Activated T-cell treated with anti-CD3 and anti-CD28 coated beads, Interleukin-2, amount 50 U/mL, for 72 hours (primary cell): Measurements from ENCODE around the gene PARD3. TPM values are rescaled to one million over a fixed set of nuclear protein-coding genes. Genes with fewer than 3 reads are reported as not detected.

Source experiments
- ATAC-seq, 2 donors: fragments of 150-1000 bp; cut with Tn5 transposase; replicated peaks in 1 of 2; 2 replicates each; pipeline ENCODE4 v1.10.0; 2021; ENCODE audit warnings: moderate library complexity in 2 of 2, mild to moderate bottlenecking in 1 of 2
- DNase-seq, 2 donors: peaks; one replicate each; pipeline ENCODE4 v3.0.0; 2021 to 2022; ENCODE audit warnings: mixed read lengths in 1 of 2
- H3K27ac Mint-ChIP-seq: one replicate; pipeline ENCODE4 v1.8.0; 2022; ENCODE audit warnings: mild to moderate bottlenecking, moderate library complexity, mixed read lengths
- H3K27me3 Mint-ChIP-seq: one replicate; pipeline ENCODE4 v1.8.0; 2022; ENCODE audit warnings: low read depth, mixed read lengths
- H3K36me3 Mint-ChIP-seq, 2 donors: one replicate each; pipeline ENCODE4 v1.8.0; 2022; ENCODE audit warnings: mixed read lengths in 2 of 2, mild to moderate bottlenecking in 1 of 2; ENCODE audit not compliant: insufficient read depth in 2 of 2
- H3K4me1 Mint-ChIP-seq: one replicate; pipeline ENCODE4 v1.8.0; 2022; ENCODE audit warnings: low read depth, mixed read lengths
- H3K4me3 Mint-ChIP-seq, 2 donors: one replicate each; pipeline ENCODE4 v1.8.0; 2022; ENCODE audit warnings: mild to moderate bottlenecking in 2 of 2, mixed read lengths in 2 of 2, moderate library complexity in 2 of 2
- H3K9me3 Mint-ChIP-seq, 2 donors: one replicate each; pipeline ENCODE4 v1.8.0; 2022; ENCODE audit warnings: mixed read lengths in 2 of 2
- total RNA-seq, 2 donors: library from RNA; stranded (reverse); gene quantifications; one replicate each; pipeline ENCODE4 v1.2.3, GENCODE V29; 2022

Gene PARD3
- total RNA-seq, 2 donors from 2014 or later = 2.3 to 3.7 TPM

DNA sequence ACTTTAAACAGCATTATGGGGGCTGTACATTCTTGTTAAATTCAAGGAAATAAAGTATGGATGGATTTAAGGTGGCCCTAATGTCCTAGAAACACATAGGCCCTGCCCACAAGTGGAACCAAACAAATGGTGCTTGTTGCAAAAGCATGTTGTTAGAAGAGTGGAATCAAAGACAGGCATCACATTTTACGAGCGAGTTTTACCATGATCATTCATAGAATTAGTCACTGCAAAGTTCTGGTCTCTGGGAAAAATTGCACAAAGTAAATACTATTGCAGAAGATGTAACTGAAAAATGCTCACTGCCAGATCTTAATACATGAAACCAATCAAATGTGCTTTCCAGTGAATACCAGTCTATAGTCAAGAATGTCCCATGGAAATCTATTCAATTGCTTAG is 677.1 kb downstream of the PARD3 start:
- no peak overlapping the region for H3K4me3 Mint-ChIP-seq
- ATAC-seq (no peak), DNase-seq (no peak)
- no peak overlapping the region for H3K27ac Mint-ChIP-seq
- H3K4me1 Mint-ChIP-seq = no peaks in the 10 kb centered on the region
- H3K9me3 Mint-ChIP-seq = no peaks in the 10 kb centered on the region
- H3K36me3 Mint-ChIP-seq = no peaks in the 10 kb centered on the region
- H3K27me3 Mint-ChIP-seq = peaks cover 19% of the 10 kb centered on the region

DNA sequence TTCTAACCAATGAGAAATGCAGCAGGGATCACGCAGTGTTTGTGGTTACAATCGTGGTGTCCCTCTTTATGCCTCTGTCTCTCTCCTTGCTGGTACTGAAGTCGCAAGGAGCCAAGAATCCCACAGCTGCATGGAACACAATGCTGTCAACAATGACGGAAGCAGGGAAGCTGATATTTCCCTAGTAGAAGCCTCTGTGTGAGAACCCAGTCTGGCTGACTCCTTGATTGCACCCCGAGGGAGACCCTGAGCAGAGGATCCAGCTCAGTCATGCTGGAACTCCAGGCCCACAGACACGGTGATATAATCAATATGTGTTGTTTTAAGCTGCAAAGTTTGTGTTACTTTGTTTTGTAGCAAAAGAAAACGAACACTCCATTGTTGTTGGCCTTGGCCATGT is 677.9 kb downstream of the PARD3 start:
- Mint-ChIP-seq H3K27ac (no peak overlapping the region), H3K27me3 (peaks cover 19% of the 10 kb centered on the region), H3K4me1 (no peaks in the 10 kb centered on the region), H3K4me3 (no peak overlapping the region), H3K9me3 (no peaks in the 10 kb centered on the region), H3K36me3 (no peaks in the 10 kb centered on the region)
- DNase-seq (no peak), ATAC-seq (no peak)

DNA sequence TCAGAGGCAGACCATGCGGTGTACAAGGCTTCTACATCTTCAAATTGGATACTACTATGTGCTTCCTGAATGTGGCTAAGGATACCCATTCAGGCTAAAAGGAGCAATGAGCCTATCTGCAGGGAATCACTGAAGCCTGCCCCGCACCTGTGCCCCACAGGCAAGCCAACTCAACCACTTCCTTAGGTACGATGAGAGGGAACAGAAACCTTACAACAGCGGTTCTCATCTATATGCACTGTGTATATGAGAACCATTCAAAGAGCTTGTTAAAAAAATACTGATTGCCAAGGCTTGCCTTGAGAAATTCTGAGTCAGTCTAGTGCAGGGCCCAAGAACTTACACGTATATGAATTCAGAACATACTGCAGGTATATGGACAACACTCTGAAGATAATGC is 679.6 kb downstream of the PARD3 start:
- peaks cover 19% of the 10 kb centered on the region for H3K27me3 Mint-ChIP-seq
- ATAC-seq = peak in 1 of 2 donors; percentile 22
- no peaks in the 10 kb centered on the region for H3K4me1 Mint-ChIP-seq
- no peak overlapping the region for H3K4me3 Mint-ChIP-seq
- H3K9me3 Mint-ChIP-seq = no peaks in the 10 kb centered on the region
- H3K36me3 Mint-ChIP-seq = no peaks in the 10 kb centered on the region
- no peak for DNase-seq
- H3K27ac Mint-ChIP-seq = no peak overlapping the region

DNA sequence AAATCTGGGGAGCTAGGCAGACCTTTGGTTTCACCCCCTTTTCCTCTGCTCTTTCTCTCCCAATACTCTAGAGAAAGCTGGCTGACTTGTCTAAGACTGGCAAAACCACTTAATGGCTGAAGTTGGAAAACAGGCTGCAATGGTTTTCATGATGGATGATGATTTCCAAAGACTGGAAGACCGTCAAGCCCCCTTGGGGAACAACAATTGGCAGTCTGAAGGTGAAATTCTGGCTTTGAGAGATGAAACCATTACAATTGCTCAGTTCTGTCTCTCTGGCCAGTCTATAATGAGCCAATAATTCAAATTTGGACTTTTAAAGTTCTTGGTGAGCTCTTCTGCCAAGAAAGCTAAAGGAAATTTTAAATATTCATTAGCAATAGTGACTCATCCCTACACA is 680.5 kb downstream of the PARD3 start:
- DNase-seq (no peak), ATAC-seq (no peak)
- Mint-ChIP-seq H3K27ac (no peak overlapping the region), H3K9me3 (peaks cover 3 to 6% of the 10 kb centered on the region in 2 donors), H3K27me3 (peaks cover 13% of the 10 kb centered on the region), H3K4me1 (no peaks in the 10 kb centered on the region), H3K36me3 (no peaks in the 10 kb centered on the region), H3K4me3 (no peak overlapping the region)

DNA sequence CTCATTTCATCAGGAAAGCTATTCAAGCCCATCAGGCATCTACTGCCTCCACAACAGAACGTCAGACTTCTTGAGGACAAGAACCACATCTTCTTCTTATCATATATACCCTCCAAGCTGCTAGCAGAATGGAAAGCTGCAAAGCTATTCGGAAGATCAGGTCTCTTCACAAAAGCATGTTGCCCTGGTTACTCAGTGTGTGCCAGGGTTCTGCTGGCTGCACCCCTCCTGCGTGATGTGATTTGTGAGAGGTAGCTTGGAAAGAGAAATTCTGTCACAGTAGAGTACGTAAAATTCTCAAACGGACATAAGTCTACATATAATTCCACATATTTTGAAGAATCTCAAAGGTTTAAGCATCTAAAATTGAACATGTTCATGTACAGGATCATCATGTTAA is 681.7 kb downstream of the PARD3 start:
- DNase-seq = no peak
- H3K4me3 Mint-ChIP-seq = no peak overlapping the region
- ATAC-seq = no peak
- H3K36me3 Mint-ChIP-seq = no peaks in the 10 kb centered on the region
- peaks cover 13% of the 10 kb centered on the region for H3K27me3 Mint-ChIP-seq
- no peak overlapping the region for H3K27ac Mint-ChIP-seq
- H3K4me1 Mint-ChIP-seq = no peaks in the 10 kb centered on the region
- peaks cover 3 to 6% of the 10 kb centered on the region in 2 donors for H3K9me3 Mint-ChIP-seq

DNA sequence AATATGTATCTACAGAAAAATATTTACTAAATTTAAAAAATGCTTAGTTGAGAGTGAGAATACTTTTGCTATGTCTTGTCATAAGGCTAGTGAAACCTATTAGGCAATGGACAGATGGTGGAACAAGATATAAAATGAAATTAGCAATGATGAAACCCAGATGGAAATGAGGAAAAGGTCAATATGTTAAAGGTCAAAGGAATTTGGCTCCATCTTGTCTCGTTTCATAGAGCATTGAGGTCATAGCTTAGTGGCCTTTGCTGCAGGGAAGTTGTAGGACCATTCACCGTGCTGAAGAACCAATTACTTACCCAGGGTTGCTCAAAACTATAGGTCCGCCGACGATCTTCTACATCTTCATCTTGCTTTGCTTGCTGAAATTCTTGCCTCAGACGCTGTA is 683.9 kb downstream of the PARD3 start:
- Mint-ChIP-seq H3K27me3 (peaks cover 5% of the 10 kb centered on the region), H3K4me1 (no peaks in the 10 kb centered on the region), H3K27ac (no peak overlapping the region), H3K4me3 (no peak overlapping the region), H3K36me3 (no peaks in the 10 kb centered on the region), H3K9me3 (peaks cover 3 to 6% of the 10 kb centered on the region in 2 donors)
- ATAC-seq = no peak
- DNase-seq = no peak

DNA sequence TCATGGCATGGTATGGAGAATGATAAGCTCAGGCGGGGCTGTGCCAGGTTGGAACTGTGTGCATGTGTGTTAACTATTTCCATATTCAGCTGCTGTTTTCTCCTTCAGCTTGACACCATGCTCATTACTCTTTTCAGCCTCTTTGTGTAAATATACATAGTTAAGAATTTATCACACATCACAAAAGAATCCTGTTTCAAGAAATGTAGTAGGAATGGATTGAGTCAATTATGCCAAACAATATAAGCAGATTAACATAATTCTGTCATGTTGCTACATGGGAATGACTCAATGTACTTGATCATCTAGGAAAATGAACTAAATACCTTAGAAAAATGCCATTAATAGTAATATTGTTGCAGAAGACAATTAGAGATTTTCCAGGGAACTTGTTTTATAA is 687.4 kb downstream of the PARD3 start:
- DNase-seq = no peak
- Mint-ChIP-seq H3K9me3 (peaks cover 3 to 6% of the 10 kb centered on the region in 2 donors), H3K27ac (no peak overlapping the region), H3K4me3 (no peak overlapping the region), H3K36me3 (no peaks in the 10 kb centered on the region), H3K27me3 (no peaks in the 10 kb centered on the region), H3K4me1 (peaks cover 13% of the 10 kb centered on the region)
- no peak for ATAC-seq

DNA sequence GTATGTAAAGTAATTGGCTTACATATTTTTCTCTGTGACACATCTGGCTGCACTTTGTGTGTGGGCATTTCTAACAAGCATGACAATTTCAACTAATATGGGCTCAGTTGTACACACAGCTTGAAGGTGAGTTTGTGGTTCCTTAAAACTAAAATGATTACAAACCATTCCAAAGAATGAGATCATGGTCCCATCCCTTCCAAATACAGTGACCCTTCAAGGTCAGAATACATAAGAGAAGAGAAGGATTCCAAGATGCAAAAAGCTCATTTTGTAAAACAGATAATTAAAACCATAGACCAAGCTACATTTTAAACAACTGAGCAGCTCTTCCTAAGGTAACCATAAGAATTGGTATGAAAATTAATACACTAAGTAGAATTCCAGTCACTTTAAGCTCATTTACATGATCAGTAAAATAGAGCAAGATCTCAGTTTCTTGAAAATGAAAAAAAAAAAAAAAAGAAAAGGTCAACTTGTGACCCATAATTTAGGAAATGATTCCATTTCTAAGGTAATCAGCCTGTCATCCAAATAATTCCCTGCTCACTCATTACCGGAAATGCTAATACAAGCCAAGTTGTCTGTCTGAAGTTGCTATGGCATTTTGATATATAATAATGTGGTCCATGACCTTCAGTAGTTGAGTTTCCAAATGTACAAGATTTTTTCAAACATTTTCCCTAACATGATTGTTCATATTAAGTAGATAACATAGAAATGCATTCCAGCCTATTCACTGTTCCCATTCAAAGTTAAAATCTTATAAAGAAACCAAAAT is 688.5 kb downstream of the PARD3 start:
- ATAC-seq (no peak), DNase-seq (no peak)
- Mint-ChIP-seq H3K4me3 (no peak overlapping the region), H3K4me1 (peaks cover 24% of the 10 kb centered on the region), H3K36me3 (no peaks in the 10 kb centered on the region), H3K9me3 (peaks cover 3 to 6% of the 10 kb centered on the region in 2 donors), H3K27ac (no peak overlapping the region), H3K27me3 (no peaks in the 10 kb centered on the region)

DNA sequence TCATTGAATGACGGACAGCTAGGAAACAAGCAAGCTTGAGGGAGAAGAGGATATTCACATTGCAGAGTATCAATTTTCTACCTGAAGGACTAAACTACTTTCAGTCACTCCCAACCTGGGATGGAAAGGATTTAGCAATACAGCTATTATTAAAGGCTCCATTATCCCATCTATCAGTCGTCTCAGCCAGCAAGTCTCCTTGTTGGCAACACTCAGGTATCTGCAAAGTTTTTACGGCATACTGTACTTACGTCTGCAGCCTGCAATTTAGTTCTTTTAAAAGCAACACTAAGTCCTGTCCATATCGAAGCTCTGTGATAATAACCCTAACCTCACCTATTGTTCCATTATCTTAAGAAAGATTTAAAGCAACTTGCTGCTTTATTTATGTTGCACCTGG is 689.4 kb downstream of the PARD3 start:
- peaks cover 3 to 6% of the 10 kb centered on the region in 2 donors for H3K9me3 Mint-ChIP-seq
- H3K4me1 Mint-ChIP-seq = peaks cover 31% of the 10 kb centered on the region
- no peaks in the 10 kb centered on the region for H3K36me3 Mint-ChIP-seq

DNA sequence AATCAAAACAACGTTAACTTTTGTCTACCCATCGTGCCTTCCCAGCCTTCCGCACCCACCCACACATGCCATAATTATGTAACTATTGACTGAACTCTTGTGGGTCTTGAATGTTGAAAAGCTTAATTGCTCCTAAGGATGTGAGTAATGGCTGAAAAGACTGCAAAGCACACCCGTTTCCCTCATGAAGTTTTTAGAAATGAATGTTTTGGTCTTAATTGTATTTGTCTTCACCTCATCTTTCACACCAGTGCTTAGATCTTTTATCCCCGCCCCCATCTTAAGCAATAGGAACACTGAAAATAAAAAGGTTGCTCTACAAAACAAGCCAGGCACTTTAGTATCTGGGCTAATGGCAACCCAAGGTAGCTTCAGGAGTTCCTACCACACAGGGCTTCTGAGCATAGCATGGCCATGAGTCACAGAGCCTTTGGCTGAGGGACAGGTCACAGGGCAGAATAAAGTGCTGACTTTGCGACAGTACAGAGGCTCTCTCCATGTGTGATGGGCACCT is 690.5 kb downstream of the PARD3 start:
- no peaks in the 10 kb centered on the region for H3K36me3 Mint-ChIP-seq
- no peaks in the 10 kb centered on the region for H3K27me3 Mint-ChIP-seq
- no peak overlapping the region for H3K4me3 Mint-ChIP-seq
- ATAC-seq (peak; percentile 53 to 57), DNase-seq (peak; percentile 3 to 22)
- peaks cover 31% of the 10 kb centered on the region for H3K4me1 Mint-ChIP-seq
- H3K27ac Mint-ChIP-seq = no peak overlapping the region
- H3K9me3 Mint-ChIP-seq = no peaks in the 10 kb centered on the region

More for the DNA sequence above, 689.4 kb downstream of the PARD3 start:
- no peak for ATAC-seq
- Mint-ChIP-seq H3K27ac (no peak overlapping the region), H3K27me3 (no peaks in the 10 kb centered on the region), H3K4me3 (no peak overlapping the region)
- no peak for DNase-seq

DNA sequence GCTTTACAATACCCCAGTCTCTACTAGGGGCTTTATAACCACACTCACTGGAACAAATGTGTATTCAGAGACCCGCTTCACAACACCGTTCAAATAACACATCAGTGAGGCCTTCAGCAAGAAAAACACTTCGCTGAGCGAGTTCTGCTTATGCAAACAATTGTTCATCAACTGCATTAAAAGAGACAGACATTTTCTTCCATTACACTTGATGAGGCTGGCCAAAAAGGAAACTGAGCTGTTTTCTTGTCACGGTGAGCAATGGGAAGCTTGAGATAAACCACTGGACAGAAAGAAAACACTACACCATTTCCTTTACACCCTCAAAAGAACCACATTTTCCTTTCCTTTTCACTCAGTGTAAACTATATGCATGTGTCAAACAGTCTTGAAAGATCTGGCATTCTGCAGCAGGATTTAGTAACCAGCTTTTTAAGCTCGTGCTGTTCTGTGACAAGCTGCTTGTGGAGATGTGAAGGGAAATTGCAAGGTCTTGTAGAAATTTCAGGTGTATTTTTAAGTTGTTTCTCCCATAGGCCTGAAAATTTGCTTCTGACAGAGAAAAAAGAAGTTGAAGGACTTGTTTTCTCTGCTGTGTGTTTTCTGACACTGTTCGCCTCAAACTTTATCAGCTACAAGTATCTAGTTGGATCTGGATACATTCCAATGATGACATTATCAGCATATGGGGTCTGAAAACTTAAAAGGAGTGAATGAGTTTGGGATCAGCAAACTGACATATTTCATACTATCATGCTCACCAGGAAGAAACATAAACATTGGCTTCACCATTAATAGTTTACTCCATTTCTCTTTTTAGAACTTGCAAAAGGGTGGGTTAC is 693.1 kb downstream of the PARD3 start:
- Mint-ChIP-seq H3K9me3 (no peaks in the 10 kb centered on the region), H3K27me3 (no peaks in the 10 kb centered on the region), H3K36me3 (no peaks in the 10 kb centered on the region), H3K4me1 (peaks cover 31% of the 10 kb centered on the region), H3K4me3 (peak overlapping the region; percentile 46 to 64), H3K27ac (peak overlapping the region; percentile 9)
- peak; percentile 35 to 36 for DNase-seq
- ATAC-seq = peak; percentile 93 to 95

DNA sequence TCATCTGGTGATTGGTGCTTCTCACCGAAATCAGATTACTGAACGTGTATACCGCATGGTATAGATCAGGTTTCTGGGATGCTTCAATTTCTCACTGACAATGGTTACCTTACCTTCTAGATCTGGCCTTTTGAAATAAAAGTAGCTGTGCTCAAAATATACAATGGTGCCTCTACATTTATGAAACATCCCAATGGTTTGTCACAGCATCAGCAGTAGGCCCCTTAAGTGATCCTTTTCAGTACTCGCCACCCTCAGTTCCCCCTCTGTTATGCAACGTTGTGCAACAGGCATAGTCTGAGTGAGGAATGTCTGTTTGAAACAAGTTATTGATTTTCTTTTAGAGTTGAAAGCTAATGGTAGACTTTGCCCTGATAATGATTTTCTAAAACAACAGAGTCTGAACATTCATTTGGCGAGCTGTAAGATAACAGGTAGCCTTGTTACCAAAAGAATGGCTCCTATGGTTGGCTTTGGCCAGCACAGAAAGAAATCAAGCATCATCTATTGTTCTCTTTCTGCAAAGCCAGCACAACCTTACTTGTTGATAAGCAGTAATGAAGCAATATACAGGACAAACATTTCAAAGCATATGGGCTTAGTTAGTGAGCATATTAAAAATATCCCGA is 693.9 kb downstream of the PARD3 start:
- Mint-ChIP-seq H3K4me3 (peak overlapping the region; percentile 12 to 64), H3K27ac (peak overlapping the region; percentile 15), H3K4me1 (peaks cover 31% of the 10 kb centered on the region), H3K36me3 (no peaks in the 10 kb centered on the region), H3K27me3 (no peaks in the 10 kb centered on the region), H3K9me3 (no peaks in the 10 kb centered on the region)
- DNase-seq (no peak), ATAC-seq (no peak)

DNA sequence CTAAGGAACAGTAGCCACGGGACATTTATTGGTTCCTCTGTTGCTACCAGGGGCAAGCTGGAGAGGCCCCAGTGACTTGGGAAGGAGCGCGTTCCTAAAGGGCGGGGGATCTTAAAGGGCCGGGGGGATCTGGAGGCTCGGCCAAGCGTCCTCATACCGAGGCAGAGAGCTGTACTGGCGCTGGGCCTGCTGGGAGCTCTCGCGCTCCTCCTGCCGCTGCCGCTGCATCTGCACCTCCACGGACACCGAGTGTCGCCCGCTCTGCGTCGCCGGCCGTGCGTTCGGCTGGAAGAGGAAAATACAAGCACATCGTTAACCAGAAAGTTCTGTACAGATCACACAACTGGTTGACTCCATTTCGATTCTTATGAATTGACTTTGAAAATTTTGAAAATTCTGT is 695.6 kb downstream of the PARD3 start:
- ATAC-seq (no peak), DNase-seq (no peak)
- H3K36me3 Mint-ChIP-seq = no peaks in the 10 kb centered on the region
- H3K4me3 Mint-ChIP-seq = no peak overlapping the region
- no peak overlapping the region for H3K27ac Mint-ChIP-seq
- no peaks in the 10 kb centered on the region for H3K27me3 Mint-ChIP-seq
- peaks cover 27% of the 10 kb centered on the region for H3K4me1 Mint-ChIP-seq
- no peaks in the 10 kb centered on the region for H3K9me3 Mint-ChIP-seq
